Gastroesophageal sphincter (tissue), 3 donors: Measurements from ENCODE around the gene FANCC.

Experiments used
- EP300 ChIP-seq: sonication (generic); formaldehyde crosslinking; IDR thresholded peaks from one replicate; pipeline ENCODE4 v1.6.1; 2017; ENCODE audit warnings: antibody characterized with exemption, mild to moderate bottlenecking
- TF ChIP-seq, protein P1 (sequence below), 4 experiments: fragments of 200-600 bp in 2 of 4; fragments of 450-650 bp in 2 of 4; sonication (generic) in 1 of 4; IDR thresholded peaks; one replicate each; pipeline ENCODE4 v1.5.1; 2017 to 2019; ENCODE audit warnings: antibody characterized with exemption in 4 of 4, mild to moderate bottlenecking in 2 of 4, moderate library complexity in 2 of 4

DNA sequence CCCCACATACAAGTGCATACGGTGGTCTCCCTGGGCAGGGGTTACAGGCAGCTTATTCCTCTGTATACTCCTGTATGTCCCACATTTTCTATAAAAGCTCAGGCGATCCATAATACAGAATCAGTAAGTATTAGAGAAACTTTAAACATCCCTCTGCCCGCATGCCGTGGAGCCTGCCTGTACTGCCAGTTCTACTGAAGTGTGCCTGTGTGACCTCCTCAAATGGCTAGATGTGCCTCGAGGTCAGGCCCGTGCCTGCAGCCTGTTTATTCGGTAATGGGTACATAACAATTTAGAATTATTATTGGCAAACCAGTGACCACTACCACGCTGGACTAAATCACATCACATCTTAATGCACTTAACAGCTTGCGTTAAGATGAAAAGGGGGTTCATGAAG, 190.8 kb downstream of the FANCC start:
- TF ChIP-seq, protein P1, sequence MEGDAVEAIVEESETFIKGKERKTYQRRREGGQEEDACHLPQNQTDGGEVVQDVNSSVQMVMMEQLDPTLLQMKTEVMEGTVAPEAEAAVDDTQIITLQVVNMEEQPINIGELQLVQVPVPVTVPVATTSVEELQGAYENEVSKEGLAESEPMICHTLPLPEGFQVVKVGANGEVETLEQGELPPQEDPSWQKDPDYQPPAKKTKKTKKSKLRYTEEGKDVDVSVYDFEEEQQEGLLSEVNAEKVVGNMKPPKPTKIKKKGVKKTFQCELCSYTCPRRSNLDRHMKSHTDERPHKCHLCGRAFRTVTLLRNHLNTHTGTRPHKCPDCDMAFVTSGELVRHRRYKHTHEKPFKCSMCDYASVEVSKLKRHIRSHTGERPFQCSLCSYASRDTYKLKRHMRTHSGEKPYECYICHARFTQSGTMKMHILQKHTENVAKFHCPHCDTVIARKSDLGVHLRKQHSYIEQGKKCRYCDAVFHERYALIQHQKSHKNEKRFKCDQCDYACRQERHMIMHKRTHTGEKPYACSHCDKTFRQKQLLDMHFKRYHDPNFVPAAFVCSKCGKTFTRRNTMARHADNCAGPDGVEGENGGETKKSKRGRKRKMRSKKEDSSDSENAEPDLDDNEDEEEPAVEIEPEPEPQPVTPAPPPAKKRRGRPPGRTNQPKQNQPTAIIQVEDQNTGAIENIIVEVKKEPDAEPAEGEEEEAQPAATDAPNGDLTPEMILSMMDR (IDR thresholded peaks at IDR 0.05) = no peak
- no peak for TF ChIP-seq EP300
